Heart right ventricle (tissue), 16 donors: ENCODE results near the gene PAK1. TPM values are rescaled to one million over a fixed set of nuclear protein-coding genes. Genes with fewer than 3 reads are reported as not detected.

Source experiments
- ATAC-seq, 8 donors: fragments of 200-7000 bp; cut with Tn5 transposase; one replicate each; pipeline ENCODE4 v1.9.1; 2020; ENCODE audit warnings: mild to moderate bottlenecking in 8 of 8, moderate library complexity in 8 of 8, moderate number of reproducible peaks in 1 of 8
- DNase-seq, 2 donors: peaks; one replicate each; pipeline ENCODE4 v3.0.0-alpha.2; 2020
- H3K27ac ChIP-seq, 10 donors: fragments of 200-600 bp; sonication (generic) in 2 of 10; one replicate each; pipeline versions ENCODE4 v1.5.0 to v1.8.0; 2020 to 2022; ENCODE audit warnings: mild to moderate bottlenecking in 3 of 10
- H3K27me3 ChIP-seq, 7 donors: fragments of 200-600 bp; one replicate each; pipeline ENCODE4 v1.8.0; 2021 to 2022; ENCODE audit warnings: mild to moderate bottlenecking in 2 of 7
- H3K36me3 ChIP-seq, 9 donors: fragments of 200-600 bp; sonication (generic) in 1 of 9; one replicate each; pipeline versions ENCODE4 v1.5.0 to v1.8.0; 2020 to 2022; ENCODE audit warnings: mild to moderate bottlenecking in 2 of 9
- H3K4me1 ChIP-seq, 9 donors: fragments of 200-600 bp; sonication (generic) in 1 of 9; one replicate each; pipeline versions ENCODE4 v1.5.0 to v1.8.0; 2020 to 2022; ENCODE audit warnings: mild to moderate bottlenecking in 4 of 9
- H3K4me3 ChIP-seq, 10 donors: fragments of 200-600 bp; sonication (generic) in 2 of 10; one replicate each; pipeline versions ENCODE4 v1.5.0 to v1.8.0; 2020 to 2022; ENCODE audit warnings: mild to moderate bottlenecking in 7 of 10, moderate library complexity in 2 of 10
- H3K9me3 ChIP-seq, 11 donors: fragments of 200-600 bp in 10 of 11; sonication (generic) in 2 of 11; one replicate each; pipeline versions ENCODE4 v1.5.0 to v1.8.0; 2013 to 2022; ENCODE audit warnings: mild to moderate bottlenecking in 2 of 11, control low read depth in 1 of 11, moderate library complexity in 1 of 11
- WGBS, 2 donors: extraction: QIAGEN DNeasy Blood & Tissue Kit; methylation state at CpG; one replicate each; pipeline ENCODE4 v1.1.7; 2013; ENCODE audit warnings: inconsistent platforms in 1 of 2; 5-methylcytosine and 5-hydroxymethylcytosine counted together
- intact Hi-C, 10 donors: fragments of 100-400 bp; cut with DNase I; formaldehyde crosslinking; loops; one replicate each; pipeline versions ENCODE4 v1.11.1 to v1.14.2; 2022
- polyA plus RNA-seq, 2 donors: library from polyadenylated mRNA; stranded (reverse); fragments of 200-250 nt; gene quantifications; one replicate each; pipeline ENCODE4 v1.2.3, GENCODE V29; 2013
- total RNA-seq, 10 donors: library from RNA; stranded (reverse); fragmentation: NEBNext Ultra II Directional in 3 of 10; extraction: Animal tissue kit (Norgen Biotek cat#: 25700) in 3 of 10; gene quantifications; one replicate each; pipeline versions ENCODE4 v1.2.1 to v1.2.4, GENCODE V29; 2021 to 2023
- TF ChIP-seq, protein P1 (sequence below), 9 donors: fragments of 200-600 bp; sonication (generic) in 2 of 9; IDR thresholded peaks; one replicate each; pipeline versions ENCODE4 v1.5.0 to v1.8.0; 2021 to 2022; ENCODE audit warnings: antibody characterized with exemption in 9 of 9, mild to moderate bottlenecking in 5 of 9, moderate library complexity in 1 of 9
- donor health status: Arrhythmogenic right ventricular cardiomyopathy.
- donor health status: ischemic (EF 13 %, LVEDD 7.1; RV severe dilation, severe dysfunction).
- donor health status: healthy with polysubstance abuse.
- donor health status: DM: no; HTN: yes; CAD: no.
- donor health status: DM: no; HTN: no; CAD: no.
- donor health status: ischemic (EF 25% LVEDD 6.9; RV normal size, moderate dysfunction).
- donor health status: ischemic (EF 25% LVEDD 5.7; RV mildly dilated, moderate dysfunction).
- donor health status: healthy.
- donor health status: DM: yes; HTN: yes; CAD: no.
- donor health status: Ischemic cardiomyopathy.
- donor health status: ischemic (EF 35%, LVEDD 5.7; RV mildly dilated, moderate dysfunction).
- donor health status: nonischemic (EF 11% LVEDD 7.7; RV severe dilation, severe dysfunction).
- donor health status: DM: yes; HTN: yes; CAD: no.
- donor health status: PGD.
- donor health status: ischemic (EF 29% LVEDD 5.4; RV normal size, mild dysfunction).
- donor health status: nonischemic (EF 23%, LVEDD 6.1; RV moderate dilation, normal function).

The PAK1 gene
- total and polyA plus RNA-seq, 12 donors, result 2.4 to 17.7 (median 6.8) TPM

DNA sequence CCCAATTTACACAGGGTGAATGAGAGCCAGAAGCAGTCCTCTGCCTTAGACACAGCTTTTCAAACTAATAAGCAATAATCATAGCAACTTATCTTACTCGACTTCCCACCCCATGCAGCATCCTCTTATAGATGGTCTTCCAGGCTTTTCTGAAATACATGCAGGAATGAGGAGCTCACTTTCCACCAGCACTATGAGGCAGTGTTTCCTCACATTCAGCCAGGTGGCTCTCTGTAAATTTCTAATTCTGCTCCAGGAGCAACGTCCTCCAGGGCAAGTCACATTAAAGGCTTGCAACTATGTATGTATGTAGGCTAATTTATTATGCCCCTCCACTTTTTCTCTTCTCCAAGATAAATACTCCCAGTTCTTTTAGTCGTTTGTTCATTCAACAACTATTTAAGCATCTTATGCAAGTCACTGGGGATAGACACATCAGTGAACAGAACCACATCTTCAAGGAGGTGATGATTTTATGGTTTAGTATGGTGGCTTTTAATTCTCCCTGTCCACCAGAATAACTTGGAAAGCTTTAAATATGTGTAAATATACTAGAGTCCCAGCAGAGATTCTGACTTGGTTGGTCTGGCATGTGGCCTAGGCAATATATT, 59.9 kb downstream of the PAK1 start:
- ATAC-seq (no peak), DNase-seq (no peak)
- H3K4me1 ChIP-seq, result peaks cover 0 to 43% (median 0%) of the 10 kb centered on the region in 9 donors
- WGBS, 2 donors, result 63 to 69% methylated on average over 3 of the region's 3 CpGs
- H3K9me3 ChIP-seq, result no peaks in the 10 kb centered on the region
- intact Hi-C loops, result no loop called here
- H3K36me3 ChIP-seq, result no peaks in the 10 kb centered on the region
- H3K4me3 ChIP-seq, result no peak overlapping the region
- TF ChIP-seq, protein P1, sequence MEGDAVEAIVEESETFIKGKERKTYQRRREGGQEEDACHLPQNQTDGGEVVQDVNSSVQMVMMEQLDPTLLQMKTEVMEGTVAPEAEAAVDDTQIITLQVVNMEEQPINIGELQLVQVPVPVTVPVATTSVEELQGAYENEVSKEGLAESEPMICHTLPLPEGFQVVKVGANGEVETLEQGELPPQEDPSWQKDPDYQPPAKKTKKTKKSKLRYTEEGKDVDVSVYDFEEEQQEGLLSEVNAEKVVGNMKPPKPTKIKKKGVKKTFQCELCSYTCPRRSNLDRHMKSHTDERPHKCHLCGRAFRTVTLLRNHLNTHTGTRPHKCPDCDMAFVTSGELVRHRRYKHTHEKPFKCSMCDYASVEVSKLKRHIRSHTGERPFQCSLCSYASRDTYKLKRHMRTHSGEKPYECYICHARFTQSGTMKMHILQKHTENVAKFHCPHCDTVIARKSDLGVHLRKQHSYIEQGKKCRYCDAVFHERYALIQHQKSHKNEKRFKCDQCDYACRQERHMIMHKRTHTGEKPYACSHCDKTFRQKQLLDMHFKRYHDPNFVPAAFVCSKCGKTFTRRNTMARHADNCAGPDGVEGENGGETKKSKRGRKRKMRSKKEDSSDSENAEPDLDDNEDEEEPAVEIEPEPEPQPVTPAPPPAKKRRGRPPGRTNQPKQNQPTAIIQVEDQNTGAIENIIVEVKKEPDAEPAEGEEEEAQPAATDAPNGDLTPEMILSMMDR (IDR thresholded peaks at IDR 0.05), result no peak
- no peak overlapping the region for H3K27ac ChIP-seq
- H3K27me3 ChIP-seq, result peaks cover 0 to 9% (median 0%) of the 10 kb centered on the region in 7 donors

DNA sequence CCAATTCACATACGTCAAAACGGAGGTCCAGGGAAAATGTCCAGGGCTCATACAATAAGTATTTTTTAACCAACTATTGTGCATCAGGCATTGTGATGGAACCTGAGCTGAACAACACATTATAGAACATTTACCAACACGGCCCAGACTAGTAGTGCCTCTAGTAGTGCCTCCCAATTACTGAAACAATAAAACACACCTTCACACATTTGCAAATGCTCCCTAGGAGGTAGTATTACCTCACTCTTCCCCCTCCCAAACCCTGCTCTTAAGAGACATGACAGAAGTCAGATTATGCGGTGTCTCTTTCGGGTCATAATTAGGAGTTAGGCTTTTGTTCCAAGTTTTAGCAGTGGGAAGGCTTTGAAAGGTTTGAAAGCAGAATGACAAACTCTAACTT, 61.1 kb downstream of the PAK1 start:
- no peak for ATAC-seq
- H3K36me3 ChIP-seq, result no peaks in the 10 kb centered on the region
- WGBS, 2 donors, result 92 to 94% methylated on average over 5 of the region's 5 CpGs
- H3K27ac ChIP-seq, result no peak overlapping the region
- no peak overlapping the region for H3K4me3 ChIP-seq
- intact Hi-C loops, result no loop called here
- H3K9me3 ChIP-seq, result no peaks in the 10 kb centered on the region
- H3K27me3 ChIP-seq, result peaks cover 0 to 9% (median 0%) of the 10 kb centered on the region in 7 donors
- no peak for DNase-seq
- TF ChIP-seq, protein P1 (IDR thresholded peaks at IDR 0.05), result no peak
- peaks cover 0 to 39% (median 2%) of the 10 kb centered on the region in 9 donors for H3K4me1 ChIP-seq

DNA sequence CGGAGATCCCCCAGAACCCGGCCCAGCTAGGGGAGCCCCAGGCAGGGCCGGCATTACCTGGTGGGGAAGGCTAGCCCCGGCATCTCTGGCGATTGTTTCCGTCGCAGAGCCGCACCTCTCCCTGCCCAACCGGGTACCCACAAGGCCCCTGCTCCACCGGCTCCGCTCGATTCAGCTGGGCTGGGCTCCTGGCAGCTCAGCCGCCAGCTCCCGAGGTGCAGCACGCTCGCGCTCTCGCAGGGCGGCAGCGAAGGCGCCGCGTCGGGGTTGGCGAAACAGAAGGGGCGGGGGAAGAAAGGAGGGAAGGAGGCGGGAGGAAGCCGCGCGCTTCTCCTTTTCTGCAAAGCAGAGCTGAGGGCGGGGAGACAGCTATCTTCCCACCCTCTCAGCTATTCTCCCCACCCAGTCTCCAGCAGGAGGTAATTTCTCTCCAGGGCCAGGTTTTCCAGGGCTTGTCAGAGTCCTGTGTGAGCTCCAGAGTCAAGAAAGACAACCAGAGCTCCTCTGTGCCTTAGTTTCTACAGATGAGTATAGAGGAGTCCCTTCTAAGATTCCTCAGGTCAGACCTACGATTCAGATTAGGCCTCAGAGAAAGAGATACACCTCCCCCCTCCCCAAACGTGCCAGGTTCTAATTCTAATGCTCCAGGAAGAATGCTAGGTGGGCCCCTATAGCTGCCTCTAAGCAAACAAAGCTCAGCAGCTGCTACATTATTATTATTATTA, 62.0 kb downstream of the PAK1 start:
- Histone ChIP-seq H3K4me1 (peaks cover 0 to 45% (median 9%) of the 10 kb centered on the region in 9 donors), H3K36me3 (no peaks in the 10 kb centered on the region), H3K4me3 (peak overlapping the region; percentile 29 to 70 (median 59)), H3K9me3 (no peaks in the 10 kb centered on the region), H3K27me3 (peaks cover 0 to 9% (median 0%) of the 10 kb centered on the region in 7 donors), H3K27ac (peak overlapping the region in 9 of 10 donors; percentile 36 to 87 (median 66))
- 3 to 4% methylated on average over 33 of the region's 33 CpGs for WGBS, 2 donors
- TF ChIP-seq, protein P1 (IDR thresholded peaks at IDR 0.05), result peak in 3 of 9 donors; percentile 14 to 28 (median 19)
- intact Hi-C loops, result no loop called here
- peak; percentile 91 to 97 (median 94) for ATAC-seq
- DNase-seq, result peak; percentile 74 to 83

DNA sequence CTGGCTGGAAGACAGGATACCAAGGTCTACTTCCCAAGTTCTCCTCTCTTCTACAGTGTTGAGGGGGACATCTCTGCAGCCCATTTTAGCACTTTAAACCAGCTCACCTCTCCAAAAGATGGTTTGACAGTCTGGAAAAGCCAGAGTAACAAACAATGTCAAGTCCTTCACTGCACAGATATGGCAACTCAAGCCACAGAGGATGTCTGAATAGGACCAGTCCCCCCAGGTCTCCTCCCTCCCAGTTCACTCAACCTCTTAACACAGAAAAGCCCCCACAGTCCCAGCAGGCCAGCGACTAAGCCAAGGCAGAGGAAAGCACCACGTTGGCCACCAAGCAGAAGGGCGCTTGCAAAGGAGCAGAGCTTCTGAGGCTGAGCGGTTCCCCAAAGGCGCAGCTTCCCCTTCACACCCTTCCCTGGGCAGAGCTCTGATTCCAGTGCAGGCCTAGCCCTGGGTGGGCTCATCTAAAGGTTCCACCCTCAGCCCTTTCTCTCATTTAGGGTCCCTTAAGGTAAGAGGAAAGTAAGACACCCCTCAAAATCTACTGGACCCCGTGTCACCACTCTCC, 62.7 kb downstream of the PAK1 start:
- intact Hi-C loops, result no loop called here
- peak overlapping the region in 9 of 10 donors; percentile 36 to 87 (median 66) for H3K27ac ChIP-seq
- H3K4me3 ChIP-seq, result peak overlapping the region; percentile 29 to 70 (median 59)
- H3K9me3 ChIP-seq, result no peaks in the 10 kb centered on the region
- H3K4me1 ChIP-seq, result peaks cover 0 to 45% (median 9%) of the 10 kb centered on the region in 9 donors
- ATAC-seq, result peak; percentile 56 to 79 (median 71)
- TF ChIP-seq, protein P1 (IDR thresholded peaks at IDR 0.05), result no peak
- H3K27me3 ChIP-seq, result peaks cover 0 to 9% (median 0%) of the 10 kb centered on the region in 7 donors
- H3K36me3 ChIP-seq, result peaks cover 0 to 3% (median 0%) of the 10 kb centered on the region in 9 donors
- WGBS, 2 donors, result 38 to 42% methylated on average over 6 of the region's 6 CpGs
- DNase-seq, result peak; percentile 6 to 27
